ENCODE data around the gene MYMK.

GRCh38 chr9:133536536-133536935, 11.8 kb upstream of the MYMK start:
- TF ChIP-seq ZNF274 (IDR thresholded peaks at IDR 0.05; ENCODE audit: low read depth, low read length) (no peak), POLR2A (IDR thresholded peaks at IDR 0.05; ENCODE audit: borderline replicate concordance, extremely low read depth, insufficient read depth, insufficient read length) (no peak), RAD21 (IDR thresholded peaks at IDR 0.05; ENCODE audit: low read depth) (no peak), POLR2AphosphoS5 (IDR thresholded peaks at IDR 0.05; ENCODE audit: low read depth, low read length) (no peak), REST (IDR thresholded peaks at IDR 0.05; ENCODE audit: low read depth) (no peak)

All from HCT116 (cell line).